MM.1S (cell line): ENCODE results near the gene POLR2F.

Experiments
- DNase-seq: peaks from one replicate; pipeline ENCODE4 v3.0.0-alpha.2; 2015
- H2AFZ ChIP-seq: fragments of 300-600 bp; sonication (generic); 2 replicates; pipeline ENCODE4 v1.6.0; 2016; ENCODE audit warnings: antibody characterized with exemption, low read length
- H3F3A ChIP-seq: fragments of 300-600 bp; sonication (generic); 2 replicates; pipeline ENCODE4 v1.6.1; 2016; ENCODE audit warnings: mild to moderate bottlenecking, antibody characterized with exemption, low read length, moderate library complexity, mixed read lengths; ENCODE audit not compliant: insufficient read depth
- H3K27ac ChIP-seq: fragments of 300-600 bp; sonication (generic); 2 replicates; pipeline ENCODE4 v1.5.1; 2016; ENCODE audit warnings: mild to moderate bottlenecking, low read length
- H3K27me3 ChIP-seq: fragments of 300-600 bp; sonication (generic); replicated peaks from 2 replicates; pipeline ENCODE4 v1.6.0; 2016; ENCODE audit warnings: low read length; ENCODE audit not compliant: insufficient read depth
- H3K36me3 ChIP-seq: fragments of 300-600 bp; sonication (generic); replicated peaks from 2 replicates; pipeline ENCODE4 v1.6.1; 2016; ENCODE audit warnings: mild to moderate bottlenecking, low read length, mixed read lengths; ENCODE audit not compliant: insufficient read depth
- H3K4me1 ChIP-seq: fragments of 300-600 bp; sonication (generic); 2 replicates; pipeline ENCODE4 v1.6.1; 2016; ENCODE audit warnings: low read length, mixed read lengths
- H3K4me2 ChIP-seq: fragments of 300-600 bp; sonication (generic); 2 replicates; pipeline ENCODE4 v1.6.0; 2016; ENCODE audit warnings: low read depth, low read length
- H3K4me3 ChIP-seq: fragments of 300-600 bp; sonication (generic); 2 replicates; pipeline ENCODE4 v1.5.1; 2016; ENCODE audit warnings: low read length, mixed read lengths
- H3K79me2 ChIP-seq: fragments of 300-600 bp; sonication (generic); 2 replicates; pipeline ENCODE4 v1.6.1; 2016; ENCODE audit warnings: mixed run types, low read length, mixed read lengths
- H3K9ac ChIP-seq: fragments of 300-600 bp; sonication (generic); 2 replicates; pipeline ENCODE4 v1.6.1; 2016; ENCODE audit warnings: low read length, mixed read lengths
- H3K9me2 ChIP-seq: fragments of 300-600 bp; sonication (generic); replicated peaks from 2 replicates; pipeline ENCODE4 v1.6.1; 2016; ENCODE audit warnings: mild to moderate bottlenecking, low read length, mixed read lengths; ENCODE audit not compliant: insufficient read depth
- H3K9me3 ChIP-seq: fragments of 300-600 bp; sonication (generic); replicated peaks from 2 replicates; pipeline ENCODE4 v1.6.1; 2016; ENCODE audit warnings: mild to moderate bottlenecking, low read length, mixed read lengths; ENCODE audit not compliant: insufficient read depth
- H4K20me1 ChIP-seq: fragments of 300-600 bp; sonication (generic); 2 replicates; pipeline ENCODE4 v1.6.1; 2016; ENCODE audit warnings: mild to moderate bottlenecking, low read length, moderate library complexity, mixed read lengths; ENCODE audit not compliant: insufficient read depth
- CTCF ChIP-seq: fragments of 300-600 bp; sonication (generic); IDR thresholded peaks from 2 replicates; pipeline ENCODE4 v1.5.1; 2016; ENCODE audit warnings: antibody characterized with exemption, low read length, mixed read lengths
- EZH2 ChIP-seq: fragments of 300-600 bp; sonication (generic); optimal IDR thresholded peaks from 2 replicates; pipeline ENCODE3; 2017; ENCODE audit warnings: low read depth, mild to moderate bottlenecking, antibody characterized with exemption, low read length, mixed read lengths
- EZH2phosphoT487 ChIP-seq: fragments of 300-600 bp; sonication (generic); IDR thresholded peaks from 2 replicates; pipeline ENCODE4 v1.6.1; 2018; ENCODE audit warnings: antibody characterized with exemption, low read length

Gene POLR2F

DNA sequence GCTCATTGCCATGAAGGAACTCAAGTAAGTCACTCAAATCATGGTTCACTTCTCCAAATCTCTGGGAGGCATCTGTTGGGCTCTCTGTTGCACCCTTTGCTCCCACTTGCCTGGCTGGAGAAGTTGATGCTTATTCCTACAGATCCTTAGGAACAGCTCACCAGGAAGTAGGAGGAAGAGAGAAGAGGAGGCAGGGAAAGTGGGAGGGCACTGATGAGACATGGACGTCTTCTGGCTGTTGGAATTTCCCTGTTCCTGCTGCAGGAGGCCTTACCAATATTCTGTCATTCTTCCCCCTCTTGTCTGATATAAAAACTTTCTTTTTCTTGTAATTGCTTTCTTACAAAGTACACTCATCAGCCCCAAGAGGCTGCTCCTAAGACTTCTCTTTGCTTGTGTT is 13.6 kb downstream of the POLR2F start:
- Histone ChIP-seq H3F3A (no peaks in the 10 kb centered on the region; the same call in 1 of the 2 replicates), H3K9ac (no peak overlapping the region), H3K27me3 (no peaks in the 10 kb centered on the region), H2AFZ (no peak overlapping the region), H3K4me3 (no peak overlapping the region), H3K4me1 (0 out of 2 replicates have a peak, but pooled peaks cover 3% of the 10 kb centered on the region), H3K27ac (no peak overlapping the region), H3K79me2 (peaks cover 8% of the 10 kb centered on the region), H3K36me3 (no peaks in the 10 kb centered on the region; the same call in 1 of the 2 replicates), H3K4me2 (no peak overlapping the region), H3K9me3 (no peaks in the 10 kb centered on the region), H4K20me1 (no peaks in the 10 kb centered on the region), H3K9me2 (no peaks in the 10 kb centered on the region)
- no peak for DNase-seq
- TF ChIP-seq EZH2 (no peak), CTCF (no peak)

- no peak overlapping the region for H3K4me2 ChIP-seq
Measured at GRCh38 chr22:37967637-37968451, 14.3 kb downstream of the POLR2F start.

DNA sequence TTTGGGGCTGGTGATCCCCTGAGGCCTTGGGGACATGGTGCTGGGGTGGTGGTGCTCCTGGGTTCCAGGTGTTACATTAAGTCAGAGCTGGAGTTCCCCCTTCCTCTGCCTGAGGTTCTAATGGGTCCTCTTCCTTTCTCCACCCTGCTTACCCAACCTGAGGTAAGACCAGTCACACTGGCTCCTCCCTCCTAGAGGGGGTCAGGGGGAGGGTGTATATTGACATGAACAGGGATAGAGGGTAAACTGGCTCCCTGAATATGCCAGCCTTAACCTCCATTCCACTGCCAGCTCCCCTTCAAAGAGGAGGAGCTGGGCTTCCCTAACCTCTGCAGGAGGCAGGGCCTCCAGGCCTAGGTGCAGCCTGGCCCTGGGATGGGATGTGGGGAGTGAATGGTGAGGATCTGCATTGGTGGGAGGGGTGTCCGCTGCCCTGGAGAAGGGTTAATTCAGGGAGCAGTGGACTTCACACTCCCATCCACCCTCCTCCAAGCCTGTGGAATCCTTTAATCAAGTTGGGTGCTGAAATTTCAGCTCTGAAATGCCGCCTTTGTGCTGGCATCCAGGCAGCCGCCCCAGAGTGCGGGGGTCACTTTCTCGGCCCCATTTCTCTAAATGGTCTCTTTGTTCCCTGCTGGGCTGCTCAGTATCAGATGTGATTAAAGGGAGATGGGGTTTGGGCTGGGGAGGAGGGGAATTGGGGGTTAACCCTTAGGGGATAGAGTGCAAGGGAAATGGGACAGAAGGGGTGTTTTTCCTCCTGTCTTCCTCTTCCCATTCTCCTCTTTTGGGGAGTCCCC is 15.2 kb downstream of the POLR2F start:
- no peaks in the 10 kb centered on the region for H3K9me2 ChIP-seq
- H3K36me3 ChIP-seq, result no peaks in the 10 kb centered on the region
- 0 out of 2 replicates have a peak, but pooled peaks cover 3% of the 10 kb centered on the region for H3K4me1 ChIP-seq
- H3K27ac ChIP-seq, result no peak overlapping the region
- H3K79me2 ChIP-seq, result peaks cover 8% of the 10 kb centered on the region
- TF ChIP-seq EZH2phosphoT487 (no peak), CTCF (no peak), EZH2 (no peak)
- no peak overlapping the region for H3K4me2 ChIP-seq
- no peak overlapping the region for H3K9ac ChIP-seq
- no peaks in the 10 kb centered on the region for H4K20me1 ChIP-seq
- H3K27me3 ChIP-seq, result no peaks in the 10 kb centered on the region
- H3K4me3 ChIP-seq, result no peak overlapping the region
- H3K9me3 ChIP-seq, result no peaks in the 10 kb centered on the region
- no peaks in the 10 kb centered on the region; the same call in 1 of the 2 replicates for H3F3A ChIP-seq
- H2AFZ ChIP-seq, result no peak overlapping the region
- DNase-seq, result no peak

More at GRCh38 chr22:37967637-37968451, 14.3 kb downstream of the POLR2F start:
- no peaks in the 10 kb centered on the region for H3K27me3 ChIP-seq
- H3K27ac ChIP-seq, result no peak overlapping the region
- no peaks in the 10 kb centered on the region for H3K9me2 ChIP-seq
- H3F3A ChIP-seq, result no peaks in the 10 kb centered on the region; the same call in 1 of the 2 replicates
- H3K9ac ChIP-seq, result no peak overlapping the region
- no peaks in the 10 kb centered on the region for H3K36me3 ChIP-seq
- H3K9me3 ChIP-seq, result no peaks in the 10 kb centered on the region
- peaks cover 8% of the 10 kb centered on the region for H3K79me2 ChIP-seq
- H3K4me1 ChIP-seq, result 0 out of 2 replicates have a peak, but pooled peaks cover 3% of the 10 kb centered on the region
- H4K20me1 ChIP-seq, result no peaks in the 10 kb centered on the region
- DNase-seq, result no peak
- TF ChIP-seq CTCF (no peak), EZH2 (no peak), EZH2phosphoT487 (no peak)
- no peak overlapping the region for H2AFZ ChIP-seq
- H3K4me3 ChIP-seq, result no peak overlapping the region
